ENCODE measurements around the gene CSTB. TPM values are rescaled to one million over a fixed set of nuclear protein-coding genes. Genes with fewer than 3 reads are reported as not detected.

The CSTB gene, protein sequence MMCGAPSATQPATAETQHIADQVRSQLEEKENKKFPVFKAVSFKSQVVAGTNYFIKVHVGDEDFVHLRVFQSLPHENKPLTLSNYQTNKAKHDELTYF
- 84.3 to 113 TPM (median 94.2 TPM) in 5 replicates for total RNA-seq (2022; extraction: Qiagen RNA extraction; ENCODE audit: low read depth)

GRCh38 chr21:43775795-43776430, at the start of gene CSTB:
Gene CSTB, minus strand, starts transcription at chr21:43776308. Its CDS starts 39 bp downstream, at chr21:43776269.

DNA sequence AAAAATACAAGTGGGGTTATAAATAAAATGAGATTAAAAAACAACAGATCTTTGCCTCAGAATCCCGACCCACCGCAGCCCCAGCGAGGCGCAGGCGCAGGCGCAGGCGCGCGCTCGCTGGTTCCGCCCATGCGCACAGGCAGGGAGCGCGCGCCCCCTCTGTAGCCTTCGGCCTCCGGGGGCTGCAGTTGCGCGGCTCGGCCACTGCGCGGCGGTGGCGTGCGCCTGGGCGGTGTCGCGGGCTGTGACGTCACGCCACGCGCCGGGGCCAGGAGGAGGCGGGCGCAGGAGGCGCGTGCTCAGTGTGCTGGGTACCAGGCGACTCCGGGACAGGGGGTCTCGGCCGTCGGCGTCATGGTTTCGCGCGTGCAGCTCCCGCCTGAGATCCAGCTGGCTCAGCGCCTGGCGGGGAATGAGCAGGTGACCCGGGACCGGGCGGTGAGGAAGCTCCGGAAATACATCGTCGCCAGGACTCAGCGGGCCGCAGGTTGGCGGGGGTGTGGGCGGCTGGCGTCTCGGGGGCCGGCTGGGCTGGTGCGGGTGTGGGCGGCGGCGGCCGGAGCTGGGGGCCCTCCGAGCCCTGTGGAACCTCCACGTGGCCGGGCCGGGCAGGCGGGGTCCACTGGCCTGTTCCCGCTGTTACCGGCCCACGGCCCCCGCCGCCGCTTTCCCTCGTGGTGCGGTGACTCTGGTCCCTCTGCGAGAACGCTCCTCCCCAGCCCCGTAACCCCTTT, 13.3 kb upstream of the CSTB start, which contains the start of gene RRP1:
Gene RRP1, plus strand, starts transcription at position 302 of the 734 bp plus-strand sequence. Its CDS starts 53 bp downstream, at position 355.

Other genes starting within 250 kb of the CSTB start
- gene HSF2BP, start 116.8 kb downstream of the CSTB start, total RNA-seq (2022; extraction: Qiagen RNA extraction; ENCODE audit: low read depth), result 1.6 to 2.5 TPM (median 2.0 TPM) in 5 replicates
- 30.3 to 38.9 TPM (median 37.8 TPM) in 5 replicates for gene RRP1B, start 116.7 kb downstream of the CSTB start, total RNA-seq (2022; extraction: Qiagen RNA extraction; ENCODE audit: low read depth)
- gene PDXK, start 57.2 kb downstream of the CSTB start, total RNA-seq (2022; extraction: Qiagen RNA extraction; ENCODE audit: low read depth), result 197 to 323 TPM (median 270 TPM) in 5 replicates
- gene RRP1, start 13.3 kb upstream of the CSTB start, total RNA-seq (2022; extraction: Qiagen RNA extraction; ENCODE audit: low read depth), result 32.3 to 45.0 TPM (median 36.6 TPM) in 5 replicates
- 18.5 to 24.2 TPM (median 19.5 TPM) in 5 replicates for gene AGPAT3, start 88.9 kb upstream of the CSTB start, total RNA-seq (2022; extraction: Qiagen RNA extraction; ENCODE audit: low read depth)
- 12.4 to 16.6 TPM (median 15.5 TPM) in 5 replicates for gene TRAPPC10, start 236.0 kb upstream of the CSTB start, total RNA-seq (2022; extraction: Qiagen RNA extraction; ENCODE audit: low read depth)